Measurements from ENCODE around the gene SLC43A1.

Gene SLC43A1

GRCh38 chr11:57475191-57475590 lies 40.3 kb downstream of the SLC43A1 start:
- no peak for FAIRE-seq
- no peak for TF ChIP-seq POLR2A (IDR thresholded peaks at IDR 0.05; ENCODE audit: low read depth, low read length)
- no peak for DNase-seq (ENCODE audit: insufficient read length)

- TF ChIP-seq POLR2A (IDR thresholded peaks at IDR 0.05; ENCODE audit: low read depth, low read length) (no peak), TAF1 (IDR thresholded peaks at IDR 0.05; ENCODE audit: borderline replicate concordance, low read depth, low read length) (no peak), POLR2AphosphoS5 (IDR thresholded peaks at IDR 0.05; ENCODE audit: low read depth, low read length) (no peak)
- FAIRE-seq (no peak), DNase-seq (ENCODE audit: insufficient read length) (no peak)
Observed at GRCh38 chr11:57474803-57475115, 40.7 kb downstream of the SLC43A1 start.

- DNase-seq (ENCODE audit: insufficient read length) (no peak), FAIRE-seq (peak; percentile 64)
- no peak for TF ChIP-seq TAF1 (IDR thresholded peaks at IDR 0.05; ENCODE audit: borderline replicate concordance, low read depth, low read length)
- TF ChIP-seq POLR2AphosphoS5 (IDR thresholded peaks at IDR 0.05; ENCODE audit: low read depth, low read length): no peak
- TF ChIP-seq POLR2A (IDR thresholded peaks at IDR 0.05; ENCODE audit: low read depth, low read length): no peak
Observed at GRCh38 chr11:57474017-57474802, 41.3 kb downstream of the SLC43A1 start.

GRCh38 chr11:57473285-57473841 lies 42.1 kb downstream of the SLC43A1 start:
- no peak for DNase-seq (ENCODE audit: insufficient read length)
- TF ChIP-seq POLR2A (IDR thresholded peaks at IDR 0.05; ENCODE audit: low read depth, low read length) (no peak), POLR2AphosphoS5 (IDR thresholded peaks at IDR 0.05; ENCODE audit: low read depth, low read length) (no peak), TAF1 (IDR thresholded peaks at IDR 0.05; ENCODE audit: borderline replicate concordance, low read depth, low read length) (no peak)
- no peak for FAIRE-seq

- no peak for FAIRE-seq
- DNase-seq (ENCODE audit: insufficient read length): no peak
- TF ChIP-seq POLR2AphosphoS5 (IDR thresholded peaks at IDR 0.05; ENCODE audit: low read depth, low read length) (no peak), TAF1 (IDR thresholded peaks at IDR 0.05; ENCODE audit: borderline replicate concordance, low read depth, low read length) (no peak), POLR2A (IDR thresholded peaks at IDR 0.05; ENCODE audit: low read depth, low read length) (no peak)
Observed at GRCh38 chr11:57471496-57471895, 44.0 kb downstream of the SLC43A1 start.

GRCh38 chr11:57469268-57469667 lies 46.2 kb downstream of the SLC43A1 start:
- no peak for FAIRE-seq
- TF ChIP-seq TAF1 (IDR thresholded peaks at IDR 0.05; ENCODE audit: borderline replicate concordance, low read depth, low read length) (no peak), POLR2AphosphoS5 (IDR thresholded peaks at IDR 0.05; ENCODE audit: low read depth, low read length) (no peak), POLR2A (IDR thresholded peaks at IDR 0.05; ENCODE audit: low read depth, low read length) (no peak)

GRCh38 chr11:57468276-57468675 lies 47.2 kb downstream of the SLC43A1 start:
- no peak for TF ChIP-seq POLR2AphosphoS5 (IDR thresholded peaks at IDR 0.05; ENCODE audit: low read depth, low read length)
- TF ChIP-seq POLR2A (IDR thresholded peaks at IDR 0.05; ENCODE audit: low read depth, low read length): no peak
- no peak for TF ChIP-seq TAF1 (IDR thresholded peaks at IDR 0.05; ENCODE audit: borderline replicate concordance, low read depth, low read length)
- DNase-seq (ENCODE audit: insufficient read length) (no peak), FAIRE-seq (no peak)

More at GRCh38 chr11:57469268-57469667, 46.2 kb downstream of the SLC43A1 start:
- DNase-seq (ENCODE audit: insufficient read length): no peak

- DNase-seq (ENCODE audit: insufficient read length): no peak
- FAIRE-seq: no peak
- TF ChIP-seq POLR2AphosphoS5 (IDR thresholded peaks at IDR 0.05; ENCODE audit: low read depth, low read length): no peak
- no peak for TF ChIP-seq POLR2A (IDR thresholded peaks at IDR 0.05; ENCODE audit: low read depth, low read length)
- TF ChIP-seq TAF1 (IDR thresholded peaks at IDR 0.05; ENCODE audit: borderline replicate concordance, low read depth, low read length): no peak
Observed at GRCh38 chr11:57467508-57468157, 47.9 kb downstream of the SLC43A1 start.

- no peak for FAIRE-seq
Observed at GRCh38 chr11:57466680-57467079, 48.8 kb downstream of the SLC43A1 start.

GRCh38 chr11:57464539-57465181 lies 50.8 kb downstream of the SLC43A1 start:
- TF ChIP-seq POLR2AphosphoS5 (IDR thresholded peaks at IDR 0.05; ENCODE audit: low read depth, low read length) (no peak), POLR2A (IDR thresholded peaks at IDR 0.05; ENCODE audit: low read depth, low read length) (no peak), TAF1 (IDR thresholded peaks at IDR 0.05; ENCODE audit: borderline replicate concordance, low read depth, low read length) (no peak)
- DNase-seq (ENCODE audit: insufficient read length) (no peak), FAIRE-seq (peak; percentile 40)

More at GRCh38 chr11:57466680-57467079, 48.8 kb downstream of the SLC43A1 start:
- no peak for DNase-seq (ENCODE audit: insufficient read length)
- TF ChIP-seq POLR2AphosphoS5 (IDR thresholded peaks at IDR 0.05; ENCODE audit: low read depth, low read length): no peak
- no peak for TF ChIP-seq POLR2A (IDR thresholded peaks at IDR 0.05; ENCODE audit: low read depth, low read length)
- no peak for TF ChIP-seq TAF1 (IDR thresholded peaks at IDR 0.05; ENCODE audit: borderline replicate concordance, low read depth, low read length)

GRCh38 chr11:57463671-57464538 lies 51.6 kb downstream of the SLC43A1 start:
- TF ChIP-seq POLR2AphosphoS5 (IDR thresholded peaks at IDR 0.05; ENCODE audit: low read depth, low read length) (no peak), TAF1 (IDR thresholded peaks at IDR 0.05; ENCODE audit: borderline replicate concordance, low read depth, low read length) (no peak), POLR2A (IDR thresholded peaks at IDR 0.05; ENCODE audit: low read depth, low read length) (no peak)
- no peak for DNase-seq (ENCODE audit: insufficient read length)
- no peak for FAIRE-seq
